WTC11 (cell line): ENCODE results near the gene ITPRIP. TPM values are rescaled to one million over a fixed set of nuclear protein-coding genes. Genes with fewer than 3 reads are reported as not detected.

ENCODE experiments used
- ATAC-seq: fragments of 200-7000 bp; cut with Tn5 transposase; 2 replicates; pipeline ENCODE4 v1.10.0; 2021; ENCODE audit warnings: mild to moderate bottlenecking, moderate library complexity
- CTCF ChIA-PET: fragments of 300-600 bp; sonication (Branson Sonifier 250); formaldehyde crosslinking; loops from one replicate; lab custom pipeline; 2021; ENCODE audit warnings: antibody characterized with exemption; lab: Charles Lee
- POLR2A ChIA-PET: fragments of 350-600 bp; sonication (Branson Sonifier 250); formaldehyde crosslinking; loops from one replicate; lab custom pipeline; 2021; ENCODE audit warnings: antibody characterized with exemption; lab: Charles Lee
- DNase-seq: peaks from one replicate; pipeline ENCODE4 v3.0.0; 2021; ENCODE audit warnings: low spot score
- H3K27ac Mint-ChIP-seq: 2 replicates; pipeline ENCODE4 v1.8.0; 2021; ENCODE audit warnings: mixed read lengths
- H3K27me3 Mint-ChIP-seq: 2 replicates; pipeline ENCODE4 v1.8.0; 2021; ENCODE audit warnings: low read depth, mild to moderate bottlenecking, moderate library complexity, mixed read lengths
- H3K36me3 Mint-ChIP-seq: 2 replicates; pipeline ENCODE4 v1.8.0; 2021; ENCODE audit warnings: mixed read lengths
- H3K4me1 Mint-ChIP-seq: 2 replicates; pipeline ENCODE4 v1.8.0; 2022; ENCODE audit warnings: mixed read lengths
- H3K4me3 Mint-ChIP-seq: 2 replicates; pipeline ENCODE4 v1.8.0; 2021; ENCODE audit warnings: mild to moderate bottlenecking, moderate library complexity, mixed read lengths
- H3K9me3 Mint-ChIP-seq: 2 replicates; pipeline ENCODE4 v1.8.0; 2021; ENCODE audit warnings: mixed read lengths
- AR ChIP-seq: fragments of 250-450 bp; sonication (Bioruptor Pico); IDR thresholded peaks from 2 replicates; pipeline ENCODE4 v1.9.0; 2021; ENCODE audit warnings: mild to moderate bottlenecking
- CBFB ChIP-seq: sonication (generic); formaldehyde crosslinking; IDR thresholded peaks from 2 replicates; pipeline ENCODE4 v1.8.1; 2022; ENCODE audit warnings: mild to moderate bottlenecking, low read depth, missing genetic modification reagents
- CDX4 ChIP-seq: fragments of 250-450 bp; sonication (Bioruptor Pico); IDR thresholded peaks from 2 replicates; pipeline ENCODE4 v1.9.0; 2021; ENCODE audit warnings: moderate library complexity, mild to moderate bottlenecking, inconsistent platforms, borderline replicate concordance
- ERG ChIP-seq: fragments of 250-450 bp; sonication (Bioruptor Pico); IDR thresholded peaks from 2 replicates; pipeline ENCODE4 v1.8.0; 2021; ENCODE audit warnings: mild to moderate bottlenecking
- ESRRA ChIP-seq: sonication (generic); formaldehyde crosslinking; IDR thresholded peaks from 2 replicates; pipeline ENCODE4 v1.8.1; 2022; ENCODE audit warnings: mild to moderate bottlenecking, missing genetic modification reagents, borderline replicate concordance
- HMGA2 ChIP-seq: fragments of 250-450 bp; sonication (Bioruptor Pico); IDR thresholded peaks from 2 replicates; pipeline ENCODE4 v1.4.0; 2021; ENCODE audit warnings: mild to moderate bottlenecking, moderate library complexity
- MYBL2 ChIP-seq: sonication (generic); formaldehyde crosslinking; IDR thresholded peaks from 2 replicates; pipeline ENCODE4 v1.8.1; 2023; ENCODE audit warnings: mild to moderate bottlenecking, moderate library complexity, missing genetic modification reagents
- PRRX2 ChIP-seq: fragments of 250-450 bp; sonication (Bioruptor Pico); IDR thresholded peaks from 2 replicates; pipeline ENCODE4 v1.8.0; 2021; ENCODE audit warnings: mild to moderate bottlenecking
- SMAD3 ChIP-seq: sonication (generic); formaldehyde crosslinking; IDR thresholded peaks from 2 replicates; pipeline ENCODE4 v1.8.0; 2022; ENCODE audit warnings: missing genetic modification reagents, mild to moderate bottlenecking, borderline replicate concordance
- STAT6 ChIP-seq: sonication (generic); formaldehyde crosslinking; conservative IDR thresholded peaks from 2 replicates; pipeline ENCODE4 v1.8.1; 2023; ENCODE audit warnings: mild to moderate bottlenecking, low read depth, missing genetic modification reagents, moderate library complexity
- TCF7 ChIP-seq: sonication (generic); formaldehyde crosslinking; IDR thresholded peaks from 2 replicates; pipeline ENCODE4 v1.8.0; 2022; ENCODE audit warnings: mild to moderate bottlenecking, low read depth, missing genetic modification reagents, moderate library complexity
- TEAD1 ChIP-seq: sonication (generic); formaldehyde crosslinking; IDR thresholded peaks from 2 replicates; pipeline ENCODE4 v1.8.0; 2022; ENCODE audit warnings: mild to moderate bottlenecking, missing genetic modification reagents
- USF2 ChIP-seq: sonication (generic); formaldehyde crosslinking; IDR thresholded peaks from 2 replicates; pipeline ENCODE4 v1.8.1; 2023; ENCODE audit warnings: mild to moderate bottlenecking, missing genetic modification reagents, moderate library complexity
- ZNF138 ChIP-seq: sonication (generic); formaldehyde crosslinking; conservative IDR thresholded peaks from 2 replicates; pipeline ENCODE4 v1.8.1; 2022; ENCODE audit warnings: mild to moderate bottlenecking, moderate library complexity, missing genetic modification reagents
- ZNF423 ChIP-seq: fragments of 250-450 bp; sonication (Bioruptor Pico); IDR thresholded peaks from 2 replicates; pipeline ENCODE4 v2.1.2; 2022; ENCODE audit warnings: mild to moderate bottlenecking, moderate library complexity
- ZNF512 ChIP-seq: sonication (generic); formaldehyde crosslinking; IDR thresholded peaks from 2 replicates; pipeline ENCODE4 v1.8.1; 2022; ENCODE audit warnings: missing genetic modification reagents, borderline replicate concordance
- ZNF671 ChIP-seq: fragments of 250-450 bp; sonication (Bioruptor Pico); IDR thresholded peaks from 2 replicates; pipeline ENCODE4 v1.8.0; 2021; ENCODE audit warnings: mild to moderate bottlenecking
- total RNA-seq: library from RNA; stranded (reverse); gene quantifications from 3 replicates; pipeline ENCODE4 v1.2.3, GENCODE V29; 2021

ITPRIP gene
- total RNA-seq, 1 experiment from 2014 or later, result 16.8 TPM

GRCh38 chr10:104371753-104372152 lies 33.5 kb upstream of the ITPRIP start:
- peaks cover 11% of the 10 kb centered on the region for H3K36me3 Mint-ChIP-seq
- POLR2A ChIA-PET, result no interaction called here
- ATAC-seq (no peak), DNase-seq (no peak)
- peaks cover 17% of the 10 kb centered on the region for H3K9me3 Mint-ChIP-seq
- peaks cover 23% of the 10 kb centered on the region for H3K4me1 Mint-ChIP-seq
- H3K4me3 Mint-ChIP-seq, result no peak overlapping the region
- no peak for TF ChIP-seq USF2 (CRISPR knock-in tag)
- no peak for TF ChIP-seq CDX4 (CRISPR knock-in tag)
- TF ChIP-seq AR, result no peak
- no peak for TF ChIP-seq ZNF423 (CRISPR knock-in tag)
- no peak for TF ChIP-seq TEAD1
- no peak for TF ChIP-seq ZNF138 (CRISPR knock-in tag)
- TF ChIP-seq HMGA2, result no peak
- no peak for TF ChIP-seq STAT6
- TF ChIP-seq CBFB (CRISPR knock-in tag), result no peak
- TF ChIP-seq PRRX2, result no peak
- no peak for TF ChIP-seq MYBL2 (CRISPR knock-in tag)
- no peak for TF ChIP-seq ERG (CRISPR knock-in tag)
- no peak for TF ChIP-seq TCF7 (CRISPR knock-in tag)
- TF ChIP-seq ZNF671 (CRISPR knock-in tag), result no peak
- no peak for TF ChIP-seq SMAD3
- H3K27me3 Mint-ChIP-seq, result no peaks in the 10 kb centered on the region
- CTCF ChIA-PET, result no interaction called here
- H3K27ac Mint-ChIP-seq, result no peak overlapping the region

- Mint-ChIP-seq H3K9me3 (peaks cover 24% of the 10 kb centered on the region), H3K27ac (no peak overlapping the region), H3K4me1 (peaks cover 14% of the 10 kb centered on the region), H3K4me3 (no peak overlapping the region), H3K27me3 (no peaks in the 10 kb centered on the region), H3K36me3 (peaks cover 17% of the 10 kb centered on the region)
- no peak for TF ChIP-seq ZNF512 (CRISPR knock-in tag)
- TF ChIP-seq ESRRA (CRISPR knock-in tag), result no peak
- POLR2A ChIA-PET, result no interaction called here
- ATAC-seq, result no peak; the same call in 1 of the 2 replicates
- CTCF ChIA-PET, result interaction anchor here (0.8 to 1.8 kb wide), 6 partner anchors 15 to 254 kb away, joined by 3 to 11 read pairs (median 6); partner anchors contain the start of gene CFAP58
- DNase-seq, result no peak
Observed at GRCh38 chr10:104368381-104368780, 30.1 kb upstream of the ITPRIP start.
